Measurements from ENCODE around the gene PARP3. TPM values are rescaled to one million over a fixed set of nuclear protein-coding genes. Genes with fewer than 3 reads are reported as not detected.

The PARP3 gene
- polyA plus RNA-seq (2011; rRNA removed) = 7.6 and 7.8 TPM in 2 replicates
- 9.2 and 9.4 TPM in 2 replicates for polyA plus RNA-seq (2012; cell fraction: cytosol; rRNA removed)
- polyA plus RNA-seq (2012; cell fraction: nucleus; rRNA removed) = 30.0 and 31.1 TPM in 2 replicates
- polyA plus RNA-seq (2017; fragmentation: RNase III; extraction: RNeasy Plus Mini Kit Qiagen cat#74134 plus additional on column Dnase treatment) = 10.8 to 14.0 TPM (median 11.0 TPM) in 3 replicates
- 4.8 and 6.8 TPM in 2 replicates for polyA minus RNA-seq (2011; rRNA and poly(A)+ RNA removed)

GRCh38 chr3:51941798-51942602, at the start of gene PARP3, which contains the start of gene RRP9:
PARP3 (plus strand) TSS chr3:51942363; CDS start chr3:51943356, 993 bp downstream.
RRP9 (minus strand) TSS chr3:51941904; CDS start chr3:51941867, 37 bp downstream.
- POLR2A ChIA-PET = interaction anchor here (0.8 to 2.8 kb wide), 7 partner anchors 27 to 54 kb away, joined by 3 to 28 read pairs (median 6); partner anchors contain the start of genes ABHD14A, ABHD14B and RPL29
- 3% methylated on average over 11 of the region's 67 CpGs for WGBS (ENCODE audit: missing lambda C conversion rate)
- CTCF ChIA-PET = interaction anchor here (0.6 to 5.9 kb wide), 40 partner anchors 9 to 650 kb away, joined by 3 to 59 read pairs (median 4); partner anchors contain the start of genes ABHD14A, ABHD14B, ACY1 and DUSP7
- Histone ChIP-seq H3K27ac (peak within 1 kb of the TSS; percentile 97 to 100), H3K4me3 (peak within 1 kb of the TSS; percentile 92), H3K9me3 (no peaks in the 10 kb centered on the region), H3K4me1 (peaks cover 21% of the 10 kb centered on the region), H3K4me2 (peak within 1 kb of the TSS; percentile 100)
- ATAC-seq = peak; percentile 90 to 95
- FAIRE-seq = peak; percentile 43
- DNase-seq (ENCODE audit: low read depth in 1 of 2, low spot score in 1 of 2) = peak; percentile 97 to 99
- TF ChIP-seq CBX2 (IDR thresholded peaks at IDR 0.05; ENCODE audit: borderline replicate concordance, low read depth) (no peak), FOSL2 (IDR thresholded peaks at IDR 0.05) (no peak), FOSL2 (CRISPR knock-in tag; IDR thresholded peaks at IDR 0.05) (no peak), HOXB13 (CRISPR knock-in tag; IDR thresholded peaks at IDR 0.05; ENCODE audit: low read depth) (no peak; the same call in 1 of the 2 replicates), SMC3 (IDR thresholded peaks at IDR 0.05) (peak; percentile 71), JUN (IDR thresholded peaks at IDR 0.05) (peak in 1 of 2 experiments; percentile 29; a peak in 1 of 5 replicates), POLR2A (IDR thresholded peaks at IDR 0.05; ENCODE audit: low read length) (peak; percentile 76), MYC (IDR thresholded peaks at IDR 0.05; ENCODE audit: borderline replicate concordance, low read length) (0 out of 2 replicates have a peak, but pooled peaks have one; percentile 57), CTCF (IDR thresholded peaks at IDR 0.05) (peak; percentile 89), EP300 (IDR thresholded peaks at IDR 0.05) (no peak), HEYL (CRISPR knock-in tag; IDR thresholded peaks at IDR 0.05) (no peak), RAD21 (conservative IDR thresholded peaks at IDR 0.05 in 1 of 2, IDR thresholded peaks at IDR 0.05 in 1 of 2) (peak; percentile 80 to 91), MAFK (IDR thresholded peaks at IDR 0.05; ENCODE audit: partially characterized antibody) (no peak), TFCP2L1 (CRISPR knock-in tag; IDR thresholded peaks at IDR 0.05) (no peak), PBX3 (IDR thresholded peaks at IDR 0.05) (no peak), RFX5 (IDR thresholded peaks at IDR 0.05) (no peak), NPAS2 (CRISPR knock-in tag; IDR thresholded peaks at IDR 0.05; ENCODE audit: borderline replicate concordance) (0 out of 2 replicates have a peak, but pooled peaks have one; percentile 47), RARB (CRISPR knock-in tag; IDR thresholded peaks at IDR 0.05) (no peak), ESRRA (IDR thresholded peaks at IDR 0.05; ENCODE audit: borderline replicate concordance, low read length) (no peak), BCL3 (IDR thresholded peaks at IDR 0.05) (peak; percentile 44; the same call in 1 of the 3 replicates), JUNB (IDR thresholded peaks at IDR 0.05) (no peak), CEBPB (IDR thresholded peaks at IDR 0.05) (no peak), E2F6 (IDR thresholded peaks at IDR 0.05; ENCODE audit: borderline replicate concordance, low read depth) (0 out of 2 replicates have a peak, but pooled peaks have one; percentile 38), HOXA7 (CRISPR knock-in tag; IDR thresholded peaks at IDR 0.05) (no peak), CHD2 (IDR thresholded peaks at IDR 0.05; ENCODE audit: low read length, partially characterized antibody) (no peak), NFE2L2 (conservative IDR thresholded peaks at IDR 0.05; ENCODE audit: low read length) (no peak), FOXS1 (CRISPR knock-in tag; IDR thresholded peaks at IDR 0.05) (no peak), ZC3H11A (IDR thresholded peaks at IDR 0.05) (no peak)
- TF ChIP-seq, protein P1, sequence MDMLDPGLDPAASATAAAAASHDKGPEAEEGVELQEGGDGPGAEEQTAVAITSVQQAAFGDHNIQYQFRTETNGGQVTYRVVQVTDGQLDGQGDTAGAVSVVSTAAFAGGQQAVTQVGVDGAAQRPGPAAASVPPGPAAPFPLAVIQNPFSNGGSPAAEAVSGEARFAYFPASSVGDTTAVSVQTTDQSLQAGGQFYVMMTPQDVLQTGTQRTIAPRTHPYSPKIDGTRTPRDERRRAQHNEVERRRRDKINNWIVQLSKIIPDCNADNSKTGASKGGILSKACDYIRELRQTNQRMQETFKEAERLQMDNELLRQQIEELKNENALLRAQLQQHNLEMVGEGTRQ (IDR thresholded peaks at IDR 0.05) = peak; percentile 35; the same call in 1 of the 2 replicates
- TF ChIP-seq, protein P2, sequence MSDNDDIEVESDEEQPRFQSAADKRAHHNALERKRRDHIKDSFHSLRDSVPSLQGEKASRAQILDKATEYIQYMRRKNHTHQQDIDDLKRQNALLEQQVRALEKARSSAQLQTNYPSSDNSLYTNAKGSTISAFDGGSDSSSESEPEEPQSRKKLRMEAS (IDR thresholded peaks at IDR 0.05) = peak; percentile 90

Measured in A549 (cell line).